GM03348 (cell line): ENCODE measurements around the gene ZNF682.
"Not testable (repeated sequence)": the region's sequence is repeated elsewhere in the genome, so short reads cannot be mapped to it uniquely, and the experiment has no call there.

ENCODE experiments used
- DNase-seq: peaks from one replicate; pipeline ENCODE4 v3.0.0; 2012; ENCODE audit warnings: low spot score

ZNF682 gene

DNA sequence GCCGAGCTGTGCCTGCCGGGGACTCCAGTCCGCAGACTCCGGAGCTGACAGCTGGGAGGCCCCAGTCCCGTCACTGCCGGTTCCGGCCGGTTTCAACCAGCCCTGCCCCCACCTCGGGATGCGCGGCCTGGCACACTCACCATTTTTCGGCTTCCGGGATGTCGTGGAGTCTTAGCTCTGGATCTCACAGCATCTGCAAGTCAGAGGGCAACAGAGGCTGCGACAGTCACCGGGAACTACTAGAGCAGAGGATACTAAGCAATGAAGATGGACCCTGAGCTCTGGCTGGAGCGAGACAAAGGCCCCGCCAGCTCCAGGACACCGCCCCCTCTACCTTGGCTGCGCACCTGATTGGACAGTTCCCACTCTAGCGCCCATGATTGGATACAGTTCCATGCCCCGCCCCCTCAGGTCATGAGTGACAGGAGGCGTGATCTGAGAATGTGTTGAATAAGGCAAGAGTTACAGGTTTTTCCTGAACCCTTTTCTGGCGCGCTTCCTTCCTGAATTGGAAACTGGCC, at the start of gene ZNF682:
Gene ZNF682 (minus strand): TSS at position 303 of the 521 bp plus-strand sequence. CDS start 160 bp downstream, at position 143.
- DNase-seq, result peak; percentile 99

DNA sequence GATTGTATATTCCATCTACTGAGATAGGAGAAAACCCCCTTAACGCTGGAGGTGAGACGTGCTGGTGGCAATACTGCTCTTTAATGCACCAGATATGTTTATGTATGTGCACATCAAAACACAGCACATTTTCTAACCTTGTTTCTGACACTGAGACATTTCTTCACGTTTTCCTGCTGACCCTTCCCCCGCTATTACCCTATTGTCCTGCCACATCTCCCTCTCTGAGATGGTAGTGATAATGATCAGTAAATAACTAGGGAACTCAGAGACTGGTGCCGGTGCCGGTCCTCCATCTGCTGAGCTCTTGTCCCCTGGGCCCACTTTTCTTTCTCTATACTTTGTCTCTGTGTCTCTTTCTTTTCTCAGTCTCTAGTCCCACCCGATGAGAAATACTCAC, 43.6 kb upstream of the ZNF682 start:
- DNase-seq, result not testable (repeated sequence)

DNA sequence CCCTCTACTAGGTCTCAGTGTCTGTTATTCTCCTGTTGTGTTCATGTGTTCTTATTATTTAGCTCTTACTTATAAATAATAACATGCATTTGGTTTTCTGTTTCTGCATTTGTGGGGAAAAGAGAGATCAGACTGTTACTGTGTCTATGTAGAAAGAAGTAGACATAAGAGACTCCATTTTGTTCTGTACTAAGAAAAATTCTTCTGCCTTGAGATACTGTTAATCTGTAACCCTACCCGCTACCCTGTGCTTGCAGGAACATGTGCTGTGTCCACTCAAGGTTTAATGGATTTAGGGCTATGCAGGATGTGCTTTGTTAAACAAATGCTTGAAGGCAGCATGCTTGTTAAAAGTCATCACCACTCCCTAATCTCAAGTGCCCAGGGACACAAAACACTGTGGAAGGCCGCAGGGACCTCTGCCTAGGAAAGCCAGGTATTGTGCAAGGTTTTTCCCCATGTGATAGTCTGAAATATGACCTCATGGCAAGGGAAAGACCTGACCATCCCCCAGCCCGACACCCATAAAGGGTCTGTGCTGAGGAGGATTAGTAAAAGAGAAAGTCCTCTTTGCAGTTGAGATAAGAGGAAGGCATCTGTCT, 43.0 kb upstream of the ZNF682 start:
- DNase-seq, result not testable (repeated sequence)

DNA sequence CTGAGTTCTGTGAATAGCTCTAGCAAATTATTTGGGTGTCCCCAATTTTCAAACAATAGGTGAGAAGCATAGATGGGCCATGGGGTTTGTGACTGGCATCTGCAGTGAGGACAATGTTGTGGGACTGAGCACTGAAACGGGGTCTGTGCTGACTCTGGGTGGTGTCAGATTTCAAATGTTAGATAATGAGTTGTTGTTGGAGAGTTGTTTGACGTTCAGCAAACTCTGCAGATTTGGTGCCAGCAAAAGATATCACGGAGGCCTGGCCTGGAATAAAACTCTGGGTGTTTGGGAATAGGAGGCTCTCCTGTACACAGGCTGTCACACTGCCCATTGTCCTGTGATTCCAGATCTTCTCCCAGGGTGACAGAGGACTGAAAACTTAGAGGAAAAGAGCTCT, 41.4 kb upstream of the ZNF682 start:
- DNase-seq, result no peak

DNA sequence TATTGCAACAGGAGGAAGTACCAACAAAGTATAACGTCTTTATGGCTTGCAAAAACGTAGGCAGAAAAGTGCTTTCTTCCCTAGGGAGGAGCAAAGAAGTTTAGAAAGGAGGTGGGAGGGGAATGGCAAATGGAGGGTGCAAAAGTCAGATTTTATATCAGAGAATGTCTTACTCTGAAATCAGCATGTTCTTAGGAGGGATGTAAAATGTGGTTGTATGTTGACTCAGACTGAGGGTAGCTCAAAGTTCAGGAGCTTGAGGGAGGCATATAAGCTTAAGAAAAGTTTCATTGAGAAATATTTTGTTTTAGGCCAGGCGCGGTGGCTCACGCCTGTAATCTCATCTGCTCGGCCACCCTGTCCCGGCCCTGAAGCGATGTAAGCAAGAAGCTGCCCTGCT, 40.2 kb upstream of the ZNF682 start:
- no peak for DNase-seq

DNA sequence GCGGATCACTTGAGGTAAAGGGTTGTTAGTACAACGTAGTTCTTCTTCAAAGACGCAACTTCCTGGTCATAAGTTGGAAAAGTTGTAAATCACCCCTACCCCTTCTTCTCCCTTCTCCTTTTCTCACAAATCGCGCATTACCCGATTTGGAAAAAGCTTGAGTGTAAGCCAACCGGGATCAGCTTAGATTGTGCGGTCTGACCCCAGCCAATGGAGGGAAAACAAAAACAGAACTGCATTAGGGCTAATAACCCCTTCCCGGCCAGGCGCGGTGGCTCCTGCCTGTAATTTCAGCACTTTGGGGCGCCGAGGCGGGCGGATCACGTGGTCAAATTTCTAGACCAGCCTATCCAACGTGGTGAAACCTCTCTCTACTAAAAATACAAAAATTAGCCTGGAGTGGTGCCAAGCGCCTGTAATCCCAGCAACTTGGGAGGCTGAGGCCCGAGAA, 39.3 kb upstream of the ZNF682 start:
- DNase-seq, result peak; percentile 9

DNA sequence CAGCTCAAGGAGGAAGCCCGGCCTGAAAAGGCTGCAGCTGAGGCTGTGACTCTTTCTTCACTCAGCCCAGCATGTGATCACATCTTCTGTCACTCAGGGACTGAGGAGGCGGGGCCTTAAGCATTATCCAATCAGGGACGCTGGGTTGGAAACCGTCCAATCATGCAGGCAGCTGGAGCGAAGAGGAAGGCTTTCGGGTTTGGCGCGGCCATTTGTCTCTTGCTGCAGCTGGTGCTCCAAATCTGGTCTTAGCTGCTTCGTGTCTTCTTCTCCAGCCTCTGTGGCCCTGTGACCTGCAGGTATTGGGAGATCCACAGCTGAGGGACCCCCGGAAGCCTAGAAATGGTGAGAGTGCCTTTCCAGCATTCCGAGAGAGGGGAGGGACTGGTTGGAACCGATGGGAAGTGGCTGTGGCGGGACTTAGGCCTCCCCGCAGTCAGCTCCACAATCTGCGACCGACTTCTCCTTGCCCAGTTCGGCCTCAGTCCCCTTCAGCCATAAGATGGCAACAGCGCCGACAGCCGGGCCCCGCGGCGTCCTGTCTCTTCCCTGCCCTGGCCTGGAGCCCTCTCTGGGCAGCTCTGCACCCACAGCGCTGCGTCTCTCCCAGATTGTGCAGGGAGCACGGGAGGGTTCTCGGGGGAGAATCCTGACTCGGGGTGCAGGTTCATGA, 38.6 kb upstream of the ZNF682 start, which contains the start of gene ZNF90:
Gene ZNF90 (plus strand): TSS at position 210 of the 673 bp plus-strand sequence. CDS start 133 bp downstream, at position 343.
- DNase-seq, result peak; percentile 85

DNA sequence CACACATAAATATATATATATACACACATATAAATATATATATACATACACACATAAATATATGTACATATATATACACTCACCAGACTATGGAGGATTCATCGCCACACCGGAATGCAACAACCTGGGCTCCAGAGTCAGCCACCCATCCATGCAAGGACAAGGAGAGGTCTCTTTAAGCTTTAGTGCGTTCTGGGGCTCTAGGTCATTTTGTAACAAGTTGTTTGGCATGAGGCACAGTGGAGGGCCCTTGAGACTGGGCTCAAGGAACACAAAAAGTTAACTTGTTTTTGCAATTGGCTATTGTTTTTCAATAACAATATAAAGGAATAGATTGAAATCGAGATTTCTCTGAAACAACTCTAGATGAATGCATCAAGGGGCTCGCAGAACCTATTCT, 33.6 kb upstream of the ZNF682 start:
- DNase-seq, result no peak

DNA sequence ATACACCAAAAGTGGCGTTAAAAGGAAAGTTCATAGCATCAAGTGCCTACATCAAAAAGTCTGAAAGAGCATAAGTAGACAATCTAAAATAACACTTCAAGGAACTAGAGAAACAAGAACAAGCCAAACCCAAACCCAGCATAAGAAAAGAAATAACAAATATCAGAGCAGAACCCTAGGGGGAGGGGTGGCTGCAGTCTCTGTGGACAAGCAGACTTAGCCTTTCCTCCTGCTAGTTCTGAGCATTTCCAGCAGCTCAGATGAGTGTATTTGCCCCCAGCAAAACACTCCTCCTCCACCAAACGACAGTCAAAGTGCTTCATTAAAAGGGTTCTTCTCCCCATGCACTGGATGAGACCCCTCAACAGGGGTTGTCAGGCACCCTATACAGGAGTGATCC, 31.4 kb upstream of the ZNF682 start:
- no peak for DNase-seq

DNA sequence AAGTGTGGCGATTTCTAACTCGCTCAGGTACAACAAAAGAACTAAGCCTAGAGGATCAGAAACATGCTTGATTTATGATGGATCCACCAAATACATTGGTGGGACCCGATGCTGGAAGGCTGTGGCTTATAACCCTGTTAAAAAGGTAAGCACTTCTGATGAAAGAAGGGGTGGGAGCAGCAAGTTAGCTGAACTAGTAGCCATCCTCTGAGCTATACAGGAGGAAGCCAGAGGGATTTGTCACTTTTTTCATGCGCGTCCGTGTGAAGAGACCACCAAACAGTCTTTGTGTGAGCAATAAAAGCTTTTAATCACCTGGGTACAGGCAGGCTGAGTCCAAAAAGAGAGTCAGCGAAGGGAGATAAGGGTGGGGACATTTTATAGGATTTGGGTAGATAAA, 29.3 kb upstream of the ZNF682 start:
- not testable (repeated sequence) for DNase-seq

DNA sequence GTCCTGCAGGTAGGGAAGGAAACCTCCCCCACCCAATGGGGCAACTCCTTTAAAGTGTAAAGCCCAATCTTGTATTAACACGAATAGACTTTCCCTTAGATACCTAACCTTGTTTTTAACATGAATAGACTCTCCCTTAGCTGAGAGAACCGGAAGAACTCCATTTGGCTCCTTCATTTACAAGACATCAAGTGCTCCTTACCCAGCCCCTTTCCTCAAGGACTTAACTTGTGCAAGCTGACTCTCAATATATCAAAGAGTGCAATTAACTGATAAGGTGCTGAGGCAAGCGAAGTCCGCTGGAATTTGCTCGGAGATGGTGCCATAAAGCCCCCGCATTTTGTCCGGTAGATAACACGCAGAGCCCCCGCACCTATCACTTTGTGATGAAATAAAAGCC, 28.6 kb upstream of the ZNF682 start:
- no peak for DNase-seq

DNA sequence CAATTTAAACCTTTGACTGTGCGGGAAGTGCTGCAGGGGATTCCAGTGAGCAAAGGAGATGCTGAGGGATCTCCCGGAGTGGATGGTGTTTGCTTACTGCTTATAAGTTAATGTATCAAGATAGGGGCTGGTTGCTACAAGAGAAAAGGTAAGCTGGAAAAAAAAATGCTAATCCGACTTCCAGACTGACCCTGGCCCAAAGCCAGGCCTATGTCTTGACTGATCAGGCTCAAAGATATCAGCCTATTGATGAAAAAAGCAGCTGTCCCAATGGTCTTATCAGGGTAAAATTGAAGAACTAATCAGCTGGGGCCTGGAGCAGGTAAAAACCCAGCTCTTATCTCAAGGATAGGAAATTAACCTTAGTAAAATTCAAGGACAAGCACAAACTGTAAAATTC, 27.6 kb upstream of the ZNF682 start:
- no peak for DNase-seq

DNA sequence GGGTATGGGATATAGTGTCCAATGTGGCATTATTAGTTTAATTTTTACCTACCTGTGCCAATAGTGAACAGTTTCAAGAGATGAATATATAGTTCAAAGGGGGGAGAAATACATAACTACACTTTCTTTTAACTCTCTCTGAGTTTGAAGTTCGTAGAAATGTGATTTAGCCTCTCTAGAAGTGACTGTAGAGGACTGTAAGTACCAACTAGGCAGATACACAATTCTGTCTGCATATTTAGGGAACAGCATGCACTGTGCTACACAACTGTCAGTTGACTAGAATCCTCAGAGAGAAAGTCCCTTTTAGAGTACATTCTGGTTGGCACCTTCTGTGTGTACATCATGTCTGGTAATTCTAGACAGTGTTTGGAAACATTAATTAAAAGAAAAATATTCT, 21.0 kb upstream of the ZNF682 start:
- DNase-seq, result no peak

DNA sequence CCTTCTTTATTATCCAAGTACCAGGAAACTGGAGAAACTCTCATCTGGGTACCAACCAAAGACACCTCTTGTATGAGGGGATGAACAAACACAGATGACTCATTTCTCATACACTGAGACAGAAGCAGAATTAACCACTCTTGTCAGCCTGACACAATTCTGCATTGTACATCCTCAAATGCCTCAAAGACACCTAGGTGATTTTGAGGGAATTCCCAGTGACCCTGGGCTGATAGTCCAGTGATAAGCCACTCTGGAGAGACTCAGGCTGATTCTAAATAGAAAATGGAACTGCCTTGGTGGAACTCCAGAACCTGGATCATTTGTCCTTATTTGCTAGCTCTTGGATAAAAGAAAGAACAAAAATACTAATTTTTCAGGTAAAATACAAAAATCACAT, 19.4 kb upstream of the ZNF682 start:
- DNase-seq, result not testable (repeated sequence)

DNA sequence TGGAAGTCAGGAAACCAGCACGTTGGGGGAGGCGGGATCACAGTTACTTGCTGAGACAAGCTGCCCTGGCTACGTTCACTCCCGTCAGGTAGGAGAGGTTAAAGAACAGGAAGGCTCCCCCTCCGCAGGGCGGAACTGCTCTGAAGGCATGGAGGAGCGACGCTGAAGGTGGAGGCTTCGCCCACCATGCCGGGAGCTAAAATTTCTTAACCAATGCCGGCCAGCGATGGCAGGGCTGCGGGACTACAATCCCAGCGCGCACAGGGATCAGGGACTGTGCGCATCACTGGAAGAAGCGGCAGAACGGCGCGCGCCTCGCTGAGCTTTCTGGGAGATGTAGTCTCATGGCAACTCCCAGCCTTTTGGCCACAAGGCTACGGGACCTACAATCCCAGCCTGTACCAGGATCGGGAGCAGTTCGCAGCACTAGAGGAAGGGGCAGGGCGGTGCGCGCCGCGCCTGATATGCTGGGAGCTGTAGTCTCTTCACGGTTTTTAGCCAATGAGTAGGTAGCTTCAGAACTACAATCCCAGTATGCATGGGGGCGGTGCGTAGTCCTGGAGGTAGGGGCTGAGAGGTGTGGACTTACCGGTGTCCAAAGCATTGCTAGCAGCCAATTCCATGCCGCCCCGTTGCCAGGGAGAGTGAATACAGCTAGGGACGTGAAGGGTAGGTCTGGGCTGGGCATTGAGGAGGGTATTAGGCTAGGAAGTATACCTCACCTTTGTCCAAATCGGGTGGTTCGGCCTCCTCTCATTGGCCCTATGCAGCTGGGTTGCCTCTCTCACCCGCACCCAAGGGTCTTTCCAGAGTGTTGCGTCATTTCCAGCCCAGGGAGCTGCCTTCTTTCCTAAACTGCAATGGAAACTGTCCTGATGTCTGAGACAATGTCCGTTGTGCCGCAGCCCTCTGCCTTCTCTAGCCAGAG, 12.8 kb upstream of the ZNF682 start:
- DNase-seq, result peak; percentile 86

DNA sequence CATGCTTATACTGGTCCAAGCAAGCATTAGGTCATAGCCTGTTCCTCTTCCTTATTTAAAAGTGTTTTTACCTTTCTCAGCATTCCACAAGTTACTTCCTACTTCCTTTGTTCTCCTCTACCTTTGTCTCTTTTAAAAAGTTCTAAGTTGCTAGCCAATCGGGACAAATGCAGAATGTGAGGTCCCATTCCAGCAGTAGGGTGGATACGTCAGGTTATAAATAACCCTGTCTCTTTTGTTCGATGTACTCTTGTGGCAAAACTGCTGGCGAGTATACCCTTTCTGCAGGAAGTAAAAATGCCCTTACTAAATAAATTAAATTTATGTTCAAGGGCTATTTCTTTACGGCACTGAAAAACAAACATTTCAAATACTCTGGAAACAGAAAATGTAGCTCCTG, 6.4 kb upstream of the ZNF682 start:
- not testable (repeated sequence) for DNase-seq

DNA sequence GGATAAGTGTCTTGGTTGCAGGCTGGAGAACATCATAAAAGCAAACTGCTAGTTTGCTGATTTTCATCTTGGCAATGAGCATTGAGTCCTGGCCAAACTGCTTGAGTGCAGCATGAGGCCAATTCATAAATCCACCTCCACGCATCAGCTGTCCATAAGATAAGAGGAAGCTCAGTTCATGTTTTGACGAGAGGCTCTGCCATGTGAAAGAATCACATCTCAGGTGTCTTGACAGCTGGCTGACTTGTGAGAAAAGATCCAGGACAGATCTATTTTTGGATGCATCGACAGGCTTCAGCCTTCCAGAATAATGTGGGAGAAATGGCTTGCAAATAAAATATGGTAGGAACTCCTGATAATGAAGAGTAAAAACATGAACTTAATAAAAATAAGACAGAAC, 5.4 kb upstream of the ZNF682 start:
- no peak for DNase-seq

DNA sequence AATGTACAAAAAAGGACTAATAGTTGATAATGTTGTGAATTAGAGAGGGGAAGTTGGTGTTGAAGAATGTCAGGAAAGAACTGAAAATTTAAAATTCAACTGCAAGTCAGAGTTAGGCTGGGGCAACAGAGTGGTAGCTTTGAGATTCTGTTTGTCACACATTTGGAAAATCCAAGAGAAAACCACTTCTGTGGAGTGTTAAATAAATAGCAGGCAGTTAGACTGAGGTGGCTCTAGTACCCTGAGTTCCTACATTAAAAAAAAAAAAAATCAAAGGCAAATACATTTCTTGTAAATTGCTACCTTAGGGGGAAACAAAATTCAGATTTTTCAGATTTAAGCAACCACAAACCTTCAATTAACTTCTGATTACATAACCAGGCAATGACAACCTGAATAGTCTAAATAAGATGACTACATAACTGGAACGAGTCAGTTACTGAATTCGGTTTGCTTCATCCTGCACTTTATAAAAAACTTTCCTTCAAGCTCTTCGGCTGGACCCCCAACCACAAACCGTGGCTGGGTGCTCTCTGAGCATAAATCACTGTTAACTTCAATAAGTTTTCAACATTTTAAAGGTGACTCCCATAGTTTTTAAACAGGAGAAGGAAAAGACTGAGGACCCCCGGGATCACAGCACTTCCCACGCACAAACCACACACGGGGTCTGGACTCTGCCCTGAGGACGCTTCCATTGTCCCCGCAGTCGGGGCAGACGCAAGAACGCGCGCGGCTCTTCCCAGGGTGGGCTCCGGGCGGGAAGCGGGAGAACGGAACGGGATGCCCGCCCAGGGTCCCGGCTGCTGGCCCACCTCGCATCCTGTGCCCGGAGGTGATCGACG, 725 bp downstream of the ZNF682 start:
- DNase-seq, result peak; percentile 11

DNA sequence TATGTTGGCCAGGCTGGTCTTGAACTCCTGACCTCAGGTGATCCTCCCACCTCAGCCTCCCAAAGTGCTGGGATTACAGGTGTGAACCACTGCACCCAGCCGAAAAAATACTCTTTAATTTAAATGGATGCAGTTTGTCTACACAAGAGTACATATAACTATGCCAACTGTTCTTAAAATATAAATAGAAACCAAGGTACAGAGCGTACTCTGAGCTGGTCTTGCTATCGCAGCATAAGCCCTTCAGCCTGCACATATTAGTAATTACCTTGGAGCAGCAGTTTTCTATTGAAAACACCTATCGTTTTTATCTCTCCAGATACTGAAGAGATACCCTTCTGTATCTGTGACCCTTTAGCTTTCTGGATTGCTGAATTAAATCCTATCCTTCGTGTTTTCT, 3.4 kb downstream of the ZNF682 start:
- no peak for DNase-seq

DNA sequence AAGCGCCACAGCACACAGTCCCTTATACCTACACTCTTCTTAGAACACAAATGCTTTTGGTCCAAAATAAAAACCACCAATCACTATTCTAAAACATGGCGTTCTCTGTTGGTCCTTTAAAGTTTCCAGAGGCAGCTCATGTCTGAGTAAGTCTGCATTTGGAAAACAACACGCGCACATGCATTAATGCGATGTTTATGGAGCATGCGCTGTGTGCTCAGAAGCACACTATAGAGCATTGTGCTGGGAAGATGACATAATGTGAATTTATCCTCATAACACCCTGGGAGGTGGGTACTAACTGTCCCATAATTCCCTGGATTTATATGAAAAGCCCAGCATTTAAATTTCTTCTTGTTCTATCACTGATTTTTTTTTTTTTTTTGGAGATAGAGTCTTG, 10.7 kb downstream of the ZNF682 start:
- no peak for DNase-seq

DNA sequence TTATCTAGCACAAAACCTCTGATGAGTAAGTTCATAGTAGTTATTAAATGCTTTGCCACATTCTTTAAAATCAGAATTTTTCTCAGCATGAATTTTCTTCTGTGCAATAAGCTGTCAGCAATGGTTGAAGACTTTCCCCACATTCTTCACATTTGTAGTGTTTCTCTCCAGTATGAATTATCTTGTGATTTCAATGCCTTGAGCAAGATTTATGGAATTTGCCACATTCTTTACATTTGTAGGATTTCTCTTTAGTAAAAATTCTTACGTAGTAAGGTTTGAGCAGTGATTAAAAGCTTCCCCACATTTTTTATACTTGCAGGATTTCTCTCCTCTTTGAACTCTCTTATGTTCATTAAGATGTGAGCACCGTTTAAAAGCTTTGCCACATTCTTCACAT, 33.6 kb downstream of the ZNF682 start:
- no peak for DNase-seq
